Upper lobe of right lung (tissue), 1 donor: ENCODE measurements around the gene GRM1. TPM values are rescaled to one million over a fixed set of nuclear protein-coding genes. Genes with fewer than 3 reads are reported as not detected.
A peak's percentile ranks its signal among the peaks of the same experiment; 100 is the strongest.

Experiments used
- ATAC-seq: fragments of 200-7000 bp; cut with Tn5 transposase; one replicate; pipeline ENCODE4 v1.9.1; 2020; ENCODE audit warnings: mild to moderate bottlenecking, moderate library complexity
- DNase-seq: peaks from one replicate; pipeline ENCODE4 v3.0.0-alpha.2; 2020
- H3K27ac ChIP-seq: fragments of 200-600 bp; one replicate; pipeline ENCODE4 v1.8.0; 2022
- H3K27me3 ChIP-seq: fragments of 200-600 bp; one replicate; pipeline ENCODE4 v1.8.0; 2022; ENCODE audit warnings: mild to moderate bottlenecking
- H3K36me3 ChIP-seq: fragments of 200-600 bp; one replicate; pipeline ENCODE4 v1.8.0; 2022
- H3K4me1 ChIP-seq: fragments of 200-600 bp; one replicate; pipeline ENCODE4 v1.8.0; 2022
- H3K4me3 ChIP-seq: fragments of 200-600 bp; one replicate; pipeline ENCODE4 v1.8.0; 2022; ENCODE audit warnings: mild to moderate bottlenecking
- H3K9me3 ChIP-seq: fragments of 200-600 bp; one replicate; pipeline ENCODE4 v1.8.0; 2022
- CTCF ChIP-seq: fragments of 200-600 bp; IDR thresholded peaks from one replicate; pipeline ENCODE4 v1.8.0; 2022; ENCODE audit warnings: antibody characterized with exemption
- intact Hi-C: fragments of 100-400 bp; cut with DNase I; formaldehyde crosslinking; loops from one replicate; pipeline ENCODE4 v1.11.0; 2022
- total RNA-seq: library from RNA; stranded (reverse); fragmentation: NEBNext Ultra II Directional; extraction: Animal tissue kit (Norgen Biotek cat#: 25700); gene quantifications from one replicate; pipeline ENCODE4 v1.2.1, GENCODE V29; 2021
- donor health status: DM: no; HTN: yes; CAD: no; lungs with severe emphysema.

The GRM1 gene
- total RNA-seq, 1 donor from 2014 or later, result 0.09 TPM

- Histone ChIP-seq H3K4me3 (no peak overlapping the region), H3K36me3 (no peaks in the 10 kb centered on the region), H3K27me3 (no peaks in the 10 kb centered on the region), H3K27ac (no peak overlapping the region), H3K9me3 (no peaks in the 10 kb centered on the region), H3K4me1 (no peaks in the 10 kb centered on the region)
- TF ChIP-seq CTCF, result no peak
- ATAC-seq, result no peak
- no peak for DNase-seq
- intact Hi-C loops, result no loop called here
Observed at GRCh38 chr6:146470091-146470770, 441.4 kb downstream of the GRM1 start.

- DNase-seq (no peak), ATAC-seq (no peak)
- H3K4me3 ChIP-seq, result no peak overlapping the region
- H3K9me3 ChIP-seq, result no peaks in the 10 kb centered on the region
- H3K36me3 ChIP-seq, result no peaks in the 10 kb centered on the region
- H3K27me3 ChIP-seq, result no peaks in the 10 kb centered on the region
- no peak for TF ChIP-seq CTCF
- no peaks in the 10 kb centered on the region for H3K4me1 ChIP-seq
- intact Hi-C loops, result no loop called here
- no peak overlapping the region for H3K27ac ChIP-seq
Observed at GRCh38 chr6:146472918-146473317, 444.1 kb downstream of the GRM1 start.

GRCh38 chr6:146481527-146481926 is 452.7 kb downstream of the GRM1 start:
- H3K9me3 ChIP-seq, result no peaks in the 10 kb centered on the region
- ATAC-seq (peak; percentile 66), DNase-seq (no peak)
- intact Hi-C loops, result no loop called here
- no peak overlapping the region for H3K27ac ChIP-seq
- no peaks in the 10 kb centered on the region for H3K27me3 ChIP-seq
- TF ChIP-seq CTCF, result no peak
- H3K4me1 ChIP-seq, result no peaks in the 10 kb centered on the region
- H3K4me3 ChIP-seq, result no peak overlapping the region
- no peaks in the 10 kb centered on the region for H3K36me3 ChIP-seq

GRCh38 chr6:146484411-146484810 is 455.5 kb downstream of the GRM1 start:
- H3K27me3 ChIP-seq, result no peaks in the 10 kb centered on the region
- intact Hi-C loops, result no loop called here
- no peak for DNase-seq
- H3K9me3 ChIP-seq, result no peaks in the 10 kb centered on the region
- H3K27ac ChIP-seq, result no peak overlapping the region
- H3K36me3 ChIP-seq, result no peaks in the 10 kb centered on the region
- no peak for TF ChIP-seq CTCF
- ATAC-seq, result no peak
- no peaks in the 10 kb centered on the region for H3K4me1 ChIP-seq
- H3K4me3 ChIP-seq, result no peak overlapping the region

Other genes with a start within 250 kb of the GRM1 start
- gene FBXO30, start 214.3 kb upstream of the GRM1 start, total RNA-seq, result 9.4 TPM
- 19.3 TPM for gene SHPRH, start 64.7 kb upstream of the GRM1 start, total RNA-seq